Right ventricle myocardium inferior (tissue), 1 donor: ENCODE measurements around the gene ELP2. TPM values are rescaled to one million over a fixed set of nuclear protein-coding genes. Genes with fewer than 3 reads are reported as not detected.
"Not testable (repeated sequence)": the region's sequence is repeated elsewhere in the genome, so short reads cannot be mapped to it uniquely, and the experiment has no call there.

ENCODE experiments used
- ATAC-seq: fragments of 200-7000 bp; cut with Tn5 transposase; one replicate; pipeline ENCODE4 v1.9.1; 2020; ENCODE audit warnings: mild to moderate bottlenecking, moderate library complexity
- DNase-seq: peaks from one replicate; pipeline ENCODE4 v3.0.0; 2021; ENCODE audit errors: missing footprints
- intact Hi-C: fragments of 100-400 bp; cut with DNase I; formaldehyde crosslinking; loops from one replicate; pipeline ENCODE4 v1.11.0; 2022
- total RNA-seq: library from RNA; stranded (reverse); fragmentation: NEBNext Ultra II Directional; extraction: Animal tissue kit (Norgen Biotek cat#: 25700); gene quantifications from one replicate; pipeline ENCODE4 v1.2.1, GENCODE V29; 2021
- donor health status: DM: no; HTN: yes; CAD: no; lungs with severe emphysema.

Gene ELP2
- total RNA-seq, 1 donor from 2014 or later: 48.1 TPM

GRCh38 chr18:36152781-36153180 is 23.1 kb downstream of the ELP2 start:
- ATAC-seq: no peak
- no peak for DNase-seq
- intact Hi-C loops: no loop called here

- no peak for DNase-seq
- intact Hi-C loops: no loop called here
Observed at GRCh38 chr18:36153203-36153602, 23.5 kb downstream of the ELP2 start.

GRCh38 chr18:36153771-36154170 is 24.1 kb downstream of the ELP2 start:
- intact Hi-C loops: no loop called here
- ATAC-seq (no peak), DNase-seq (no peak)

More at GRCh38 chr18:36153203-36153602, 23.5 kb downstream of the ELP2 start:
- ATAC-seq: no peak

- DNase-seq (no peak), ATAC-seq (no peak)
- intact Hi-C loops: no loop called here
Observed at GRCh38 chr18:36155851-36156757, 26.4 kb downstream of the ELP2 start.

- DNase-seq (no peak), ATAC-seq (no peak)
- intact Hi-C loops: no loop called here
Observed at GRCh38 chr18:36157441-36157840, 27.7 kb downstream of the ELP2 start.

- intact Hi-C loops: no loop called here
- DNase-seq: no peak
- ATAC-seq: no peak
Observed at GRCh38 chr18:36158266-36158867, 28.7 kb downstream of the ELP2 start.

- intact Hi-C loops: no loop called here
- DNase-seq: no peak
- ATAC-seq: no peak
Observed at GRCh38 chr18:36160959-36161371, 31.3 kb downstream of the ELP2 start.

GRCh38 chr18:36162981-36163380 is 33.3 kb downstream of the ELP2 start:
- ATAC-seq: no peak
- no peak for DNase-seq
- intact Hi-C loops: no loop called here

GRCh38 chr18:36167692-36168218 is 38.1 kb downstream of the ELP2 start:
- intact Hi-C loops: no loop called here
- no peak for ATAC-seq

GRCh38 chr18:36168296-36168695 is 38.6 kb downstream of the ELP2 start:
- ATAC-seq, DNase-seq, intact Hi-C loops: not testable (repeated sequence)

More at GRCh38 chr18:36167692-36168218, 38.1 kb downstream of the ELP2 start:
- DNase-seq: no peak

GRCh38 chr18:36169938-36170337 is 40.2 kb downstream of the ELP2 start:
- ATAC-seq (no peak), DNase-seq (no peak)
- intact Hi-C loops: no loop called here

GRCh38 chr18:36175481-36175880 is 45.8 kb downstream of the ELP2 start:
- ATAC-seq (no peak), DNase-seq (no peak)
- intact Hi-C loops: no loop called here

GRCh38 chr18:36176177-36176584 is 46.5 kb downstream of the ELP2 start:
- intact Hi-C loops: no loop called here
- no peak for ATAC-seq
- no peak for DNase-seq

- ATAC-seq (no peak), DNase-seq (no peak)
- intact Hi-C loops: no loop called here
Observed at GRCh38 chr18:36176711-36177110, 47.0 kb downstream of the ELP2 start.

GRCh38 chr18:36177913-36178312 is 48.2 kb downstream of the ELP2 start:
- ATAC-seq: no peak
- intact Hi-C loops: no loop called here
- DNase-seq: no peak

GRCh38 chr18:36179562-36180355 is 50.1 kb downstream of the ELP2 start:
- peak; percentile 84 for DNase-seq
- ATAC-seq: peak; percentile 48
- intact Hi-C loops: no loop called here

GRCh38 chr18:36181441-36181840 is 51.7 kb downstream of the ELP2 start:
- DNase-seq (no peak), ATAC-seq (no peak)
- intact Hi-C loops: no loop called here

GRCh38 chr18:36181898-36182506 is 52.3 kb downstream of the ELP2 start:
- DNase-seq (no peak), ATAC-seq (peak; percentile 43)
- intact Hi-C loops: no loop called here

GRCh38 chr18:36183033-36183432 is 53.3 kb downstream of the ELP2 start:
- ATAC-seq: no peak
- DNase-seq: no peak
- intact Hi-C loops: no loop called here
